Sigmoid colon (tissue), 7 donors: ENCODE results near the gene BRD3. TPM values are rescaled to one million over a fixed set of nuclear protein-coding genes. Genes with fewer than 3 reads are reported as not detected.
A peak's percentile ranks its signal among the peaks of the same experiment; 100 is the strongest.

Source experiments
- DNase-seq: peaks from one replicate; pipeline ENCODE4 v3.0.0-alpha.2; 2019
- H3K27ac ChIP-seq, 4 donors: fragments of 200-600 bp; sonication (generic); one replicate each; pipeline ENCODE4 v1.5.1; 2016 to 2019; ENCODE audit warnings: mild to moderate bottlenecking in 1 of 4
- H3K27me3 ChIP-seq, 3 donors: fragments of 200-600 bp; sonication (generic); one replicate each; pipeline ENCODE4 v1.5.1; 2019; ENCODE audit warnings: mild to moderate bottlenecking in 1 of 3
- H3K36me3 ChIP-seq, 4 donors: fragments of 200-600 bp; sonication (generic); one replicate each; pipeline ENCODE4 v1.5.1; 2016 to 2019
- H3K4me1 ChIP-seq, 4 donors: fragments of 200-600 bp; sonication (generic); one replicate each; pipeline ENCODE4 v1.5.1; 2017 to 2019
- H3K4me3 ChIP-seq, 4 donors: fragments of 200-600 bp; sonication (generic); one replicate each; pipeline ENCODE4 v1.5.1; 2017 to 2019; ENCODE audit warnings: mild to moderate bottlenecking in 2 of 4, moderate library complexity in 1 of 4
- H3K9me3 ChIP-seq, 4 donors: fragments of 200-600 bp in 3 of 4; sonication (generic) in 3 of 4; one replicate each; pipeline versions ENCODE4 v1.5.1 to v1.6.1; 2013 to 2019
- EP300 ChIP-seq, 4 donors: sonication (generic); formaldehyde crosslinking; IDR thresholded peaks; one replicate each; pipeline ENCODE4 v1.6.1; 2017; ENCODE audit warnings: antibody characterized with exemption in 4 of 4
- POLR2A ChIP-seq, 2 donors: fragments of 450-650 bp; IDR thresholded peaks; one replicate each; pipeline ENCODE4 v1.6.1; 2016; ENCODE audit warnings: antibody characterized with exemption in 2 of 2, mild to moderate bottlenecking in 2 of 2, moderate library complexity in 2 of 2
- POLR2AphosphoS5 ChIP-seq, 4 donors: sonication (generic); formaldehyde crosslinking; IDR thresholded peaks; one replicate each; pipeline ENCODE4 v1.6.1; 2017; ENCODE audit warnings: antibody characterized with exemption in 4 of 4
- WGBS, 2 donors: extraction: QIAGEN DNeasy Blood & Tissue Kit; methylation state at CpG; one replicate each; pipeline ENCODE4 v1.1.7; 2013; 5-methylcytosine and 5-hydroxymethylcytosine counted together
- intact Hi-C: fragments of 100-400 bp; cut with DNase I; formaldehyde crosslinking; loops from one replicate; pipeline ENCODE4 v1.15.1; 2023
- polyA plus RNA-seq, 3 donors: library from polyadenylated mRNA; stranded (reverse); fragments of 200-250 nt; gene quantifications; one replicate each; pipeline ENCODE4 v1.2.3, GENCODE V29; 2013
- total RNA-seq, 4 donors: library from RNA; depleted of rRNA; stranded (reverse); fragments of >200 nt; gene quantifications; one replicate each; pipeline ENCODE4 v1.1.0, GENCODE V29; 2016
- TF ChIP-seq, protein P1 (sequence below), 4 experiments: fragments of 450-650 bp in 3 of 4; fragments of 200-600 bp in 1 of 4; IDR thresholded peaks; one replicate each; pipeline ENCODE4 v1.5.1; 2016 to 2019; ENCODE audit warnings: antibody characterized with exemption in 4 of 4, mild to moderate bottlenecking in 3 of 4, moderate library complexity in 2 of 4
- donor health status: healthy with polysubstance abuse.
- donor health status: Bipolar disorder and iron deficiency.
- donor health status: healthy.

Gene BRD3
- total and polyA plus RNA-seq, 7 donors = 4.4 to 34.5 (median 21.8) TPM

DNA sequence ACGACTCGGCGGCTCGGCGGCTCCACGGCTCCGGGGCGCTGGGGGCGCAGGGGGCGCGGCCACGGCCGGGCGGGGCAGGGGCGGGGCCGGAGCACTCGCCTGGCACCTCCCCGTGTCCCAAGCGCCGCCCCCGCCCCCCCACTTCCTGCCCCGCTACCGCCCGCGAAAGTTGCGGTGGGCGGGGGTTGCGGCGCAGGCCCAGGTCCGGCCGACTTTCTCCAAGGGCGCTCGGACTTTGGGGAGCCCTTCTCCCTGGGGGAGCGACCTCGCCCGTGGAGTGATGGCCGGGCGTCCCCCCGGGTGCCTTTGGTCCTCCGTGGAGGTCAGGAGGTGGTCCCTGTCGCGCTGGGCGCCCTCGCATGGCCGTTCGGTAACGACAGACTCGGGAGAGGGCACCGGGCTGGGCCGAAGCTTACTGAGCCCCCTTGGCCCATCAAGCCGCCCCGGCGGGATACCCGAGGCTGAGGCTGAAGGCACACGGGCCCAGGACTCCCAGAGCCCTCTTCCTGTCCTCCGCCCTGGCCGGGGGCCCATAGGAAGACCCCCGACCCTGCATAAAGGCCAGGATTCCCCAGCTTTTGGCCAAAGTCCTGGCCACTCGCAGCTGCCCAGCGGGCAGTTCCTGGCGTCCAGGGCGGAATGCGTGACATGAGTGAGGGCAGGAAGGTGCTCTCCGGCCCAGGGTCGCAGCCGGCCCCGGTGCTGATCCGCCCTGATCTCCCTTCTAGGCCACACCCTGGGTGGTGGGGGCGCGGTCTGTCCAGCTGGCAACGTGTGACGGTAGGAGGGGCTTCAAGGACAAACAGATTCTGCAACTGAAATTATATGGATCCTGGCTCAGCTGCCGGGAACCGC, 74.8 kb downstream of the BRD3 start:
- Histone ChIP-seq H3K36me3 (no peaks in the 10 kb centered on the region), H3K4me3 (peak overlapping the region; percentile 69 to 77 (median 72)), H3K27me3 (no peaks in the 10 kb centered on the region), H3K27ac (peak overlapping the region; percentile 87 to 95 (median 90)), H3K4me1 (peaks cover 0 to 37% (median 29%) of the 10 kb centered on the region in 4 donors), H3K9me3 (no peaks in the 10 kb centered on the region)
- DNase-seq = peak; percentile 96
- intact Hi-C loops = loop anchor here (1.0 kb wide), 1 partner anchor 31 kb away; no protein-coding TSS in a partner anchor
- TF ChIP-seq, protein P1, sequence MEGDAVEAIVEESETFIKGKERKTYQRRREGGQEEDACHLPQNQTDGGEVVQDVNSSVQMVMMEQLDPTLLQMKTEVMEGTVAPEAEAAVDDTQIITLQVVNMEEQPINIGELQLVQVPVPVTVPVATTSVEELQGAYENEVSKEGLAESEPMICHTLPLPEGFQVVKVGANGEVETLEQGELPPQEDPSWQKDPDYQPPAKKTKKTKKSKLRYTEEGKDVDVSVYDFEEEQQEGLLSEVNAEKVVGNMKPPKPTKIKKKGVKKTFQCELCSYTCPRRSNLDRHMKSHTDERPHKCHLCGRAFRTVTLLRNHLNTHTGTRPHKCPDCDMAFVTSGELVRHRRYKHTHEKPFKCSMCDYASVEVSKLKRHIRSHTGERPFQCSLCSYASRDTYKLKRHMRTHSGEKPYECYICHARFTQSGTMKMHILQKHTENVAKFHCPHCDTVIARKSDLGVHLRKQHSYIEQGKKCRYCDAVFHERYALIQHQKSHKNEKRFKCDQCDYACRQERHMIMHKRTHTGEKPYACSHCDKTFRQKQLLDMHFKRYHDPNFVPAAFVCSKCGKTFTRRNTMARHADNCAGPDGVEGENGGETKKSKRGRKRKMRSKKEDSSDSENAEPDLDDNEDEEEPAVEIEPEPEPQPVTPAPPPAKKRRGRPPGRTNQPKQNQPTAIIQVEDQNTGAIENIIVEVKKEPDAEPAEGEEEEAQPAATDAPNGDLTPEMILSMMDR (IDR thresholded peaks at IDR 0.05) = peak in 2 of 4 experiments; percentile 13 to 14
- TF ChIP-seq EP300 (IDR thresholded peaks at IDR 0.05) (no peak), POLR2A (IDR thresholded peaks at IDR 0.05) (peak; percentile 61 to 74), POLR2AphosphoS5 (IDR thresholded peaks at IDR 0.05) (peak; percentile 74 to 92 (median 86))
- 1% methylated on average over 74 of the region's 74 CpGs for WGBS, 2 donors

DNA sequence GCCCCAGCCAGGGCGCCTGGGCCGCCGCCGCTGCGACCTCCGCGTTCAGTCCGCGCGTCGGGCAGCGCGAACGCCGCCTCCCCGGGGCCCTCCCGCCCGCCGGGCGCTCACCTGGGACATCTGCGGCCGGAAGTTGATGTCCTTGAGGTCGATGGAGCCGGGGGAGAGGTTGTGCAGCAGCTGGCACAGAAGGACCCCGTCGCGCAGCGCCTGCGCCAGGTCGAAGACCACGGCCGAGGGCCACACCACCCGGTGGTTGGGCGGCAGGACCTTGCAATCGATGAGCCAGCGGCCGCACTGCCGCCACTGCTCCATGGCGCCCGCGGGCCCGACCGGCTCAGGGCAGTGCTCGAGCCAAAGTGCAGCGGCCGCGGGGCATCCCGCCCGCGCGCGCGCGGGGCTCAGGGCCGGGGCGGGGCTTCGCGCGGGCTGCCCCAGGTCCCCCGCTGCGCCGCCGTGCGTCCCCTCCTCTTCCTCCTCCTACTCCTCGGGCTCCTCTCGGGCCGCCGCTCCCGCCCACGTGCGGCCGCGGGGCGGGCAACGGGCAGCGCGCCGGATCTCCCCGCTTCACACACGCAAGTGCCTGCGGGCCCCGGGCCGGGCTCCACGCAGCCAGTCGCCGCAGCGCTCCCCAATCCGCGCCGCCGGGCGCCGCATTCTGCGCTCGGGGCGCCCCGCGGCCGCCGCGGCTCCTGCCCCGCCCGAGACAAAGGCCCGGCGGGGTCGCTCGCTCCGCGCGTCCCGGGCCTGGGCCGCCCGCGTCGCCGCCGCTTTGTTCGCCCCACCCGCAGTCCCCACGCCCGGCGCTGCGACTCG, 75.7 kb downstream of the BRD3 start, which contains the start of gene VAV2:
TSS of gene VAV2 (minus strand) at position 361 of the 816 bp plus-strand sequence. CDS start at position 315, 46 bp downstream.
- no peaks in the 10 kb centered on the region for H3K9me3 ChIP-seq
- H3K4me1 ChIP-seq = peaks cover 0 to 37% (median 29%) of the 10 kb centered on the region in 4 donors
- no peaks in the 10 kb centered on the region for H3K36me3 ChIP-seq
- no peaks in the 10 kb centered on the region for H3K27me3 ChIP-seq
- DNase-seq = peak; percentile 84
- peak within 1 kb of the TSS; percentile 87 to 95 (median 90) for H3K27ac ChIP-seq
- peak within 1 kb of the TSS; percentile 69 to 77 (median 72) for H3K4me3 ChIP-seq
- 0% methylated on average over 124 of the region's 124 CpGs for WGBS, 2 donors
- intact Hi-C loops = no loop called here
- TF ChIP-seq, protein P1 (IDR thresholded peaks at IDR 0.05) = no peak
- TF ChIP-seq POLR2A (IDR thresholded peaks at IDR 0.05) (no peak), EP300 (IDR thresholded peaks at IDR 0.05) (no peak), POLR2AphosphoS5 (IDR thresholded peaks at IDR 0.05) (no peak)

DNA sequence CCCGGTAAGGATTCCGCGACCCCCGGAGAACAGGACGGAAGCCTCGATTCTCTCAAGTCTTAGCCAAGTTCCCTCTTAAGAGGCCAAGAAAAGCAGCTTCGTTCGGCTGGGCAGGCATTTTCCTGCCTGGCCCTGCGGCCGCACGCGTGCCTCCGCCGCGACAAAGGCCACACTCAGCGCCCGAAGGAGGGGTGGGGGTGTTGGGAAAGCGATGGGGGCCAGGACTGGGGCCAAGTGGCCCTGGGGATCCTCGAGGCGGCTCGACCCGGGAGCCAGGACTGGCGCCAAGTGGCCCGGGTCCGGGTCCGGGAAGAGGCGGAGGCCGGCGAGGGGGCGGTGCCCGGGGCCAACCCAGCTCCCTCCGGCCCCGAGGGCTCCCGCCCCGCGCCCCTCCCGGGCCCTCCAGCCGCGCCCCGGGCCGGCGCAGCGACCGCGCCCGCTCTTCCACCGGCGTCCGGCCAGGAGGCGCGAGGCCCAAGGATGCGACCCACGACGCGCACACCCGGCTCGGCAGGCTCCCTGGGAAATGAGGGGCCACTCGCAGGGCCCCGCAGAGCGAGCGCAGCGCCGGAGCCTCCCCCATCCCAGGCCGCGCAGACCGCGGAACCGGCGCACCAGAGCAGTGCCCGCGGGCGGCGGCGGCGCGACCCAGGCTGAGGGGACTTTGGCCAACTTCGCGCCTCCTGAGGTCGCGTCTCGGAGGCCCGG, 76.5 kb downstream of the BRD3 start:
- WGBS, 2 donors = 1 to 2% methylated on average over 82 of the region's 82 CpGs
- TF ChIP-seq POLR2AphosphoS5 (IDR thresholded peaks at IDR 0.05) = no peak
- Histone ChIP-seq H3K9me3 (no peaks in the 10 kb centered on the region), H3K27ac (peak overlapping the region; percentile 62 to 92 (median 77)), H3K27me3 (no peaks in the 10 kb centered on the region), H3K4me3 (peak overlapping the region; percentile 49 to 77 (median 70)), H3K36me3 (no peaks in the 10 kb centered on the region), H3K4me1 (peaks cover 0 to 37% (median 29%) of the 10 kb centered on the region in 4 donors)
- intact Hi-C loops = no loop called here
- peak; percentile 69 for DNase-seq

DNA sequence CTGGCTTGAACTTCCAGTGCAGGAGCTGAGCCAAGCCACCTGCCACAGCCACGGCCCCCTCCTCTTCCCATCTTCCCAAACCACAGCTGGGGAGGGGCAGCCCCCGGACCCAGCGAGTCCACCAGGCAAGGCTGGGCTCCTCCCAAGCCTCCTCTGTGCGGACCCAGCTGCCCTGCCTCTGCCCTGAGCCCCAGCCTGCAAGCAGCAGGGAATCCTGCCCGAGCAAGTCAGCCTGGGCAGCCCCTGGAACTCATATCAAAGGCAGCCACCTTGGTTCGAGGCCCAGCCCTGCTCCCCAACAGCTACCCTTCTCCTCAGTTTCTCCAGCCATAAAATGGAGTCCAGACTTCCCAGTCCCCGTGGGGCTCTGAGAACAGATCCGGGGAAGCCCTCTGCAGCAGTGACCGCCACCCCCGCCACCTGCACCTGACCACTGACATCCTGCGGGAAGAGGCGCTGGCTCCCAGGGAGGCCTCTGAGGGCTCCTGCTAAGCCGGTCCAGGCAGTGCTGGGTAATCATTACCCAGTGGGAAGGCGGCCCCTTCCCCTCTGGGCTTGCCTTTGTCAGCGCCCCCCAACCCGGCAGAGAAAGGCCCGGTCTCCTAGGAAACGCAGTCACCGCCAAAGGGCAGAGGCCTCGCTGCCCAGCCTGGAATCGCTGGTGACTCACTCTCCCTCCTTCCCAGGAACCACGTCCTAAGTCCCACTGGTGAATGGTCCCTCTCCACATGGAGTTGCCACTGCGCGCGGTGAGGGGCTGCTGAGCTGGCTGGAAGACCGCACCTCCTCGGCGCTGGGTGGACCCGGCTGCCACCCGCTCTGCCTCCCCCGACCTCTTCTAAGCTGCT, 77.2 kb downstream of the BRD3 start:
- peak; percentile 78 for DNase-seq
- Histone ChIP-seq H3K27ac (peak overlapping the region; percentile 62 to 92 (median 77)), H3K27me3 (no peaks in the 10 kb centered on the region), H3K4me3 (peak overlapping the region; percentile 49 to 77 (median 70)), H3K9me3 (no peaks in the 10 kb centered on the region), H3K36me3 (no peaks in the 10 kb centered on the region), H3K4me1 (peaks cover 0 to 37% (median 29%) of the 10 kb centered on the region in 4 donors)
- TF ChIP-seq, protein P1 (IDR thresholded peaks at IDR 0.05) = no peak
- peak in 1 of 4 donors; percentile 25 for TF ChIP-seq POLR2AphosphoS5 (IDR thresholded peaks at IDR 0.05)
- WGBS, 2 donors = 12 to 37% methylated on average over 31 of the region's 31 CpGs
- intact Hi-C loops = no loop called here
